ENCODE measurements around the gene NMRAL1.

NMRAL1 gene

DNA sequence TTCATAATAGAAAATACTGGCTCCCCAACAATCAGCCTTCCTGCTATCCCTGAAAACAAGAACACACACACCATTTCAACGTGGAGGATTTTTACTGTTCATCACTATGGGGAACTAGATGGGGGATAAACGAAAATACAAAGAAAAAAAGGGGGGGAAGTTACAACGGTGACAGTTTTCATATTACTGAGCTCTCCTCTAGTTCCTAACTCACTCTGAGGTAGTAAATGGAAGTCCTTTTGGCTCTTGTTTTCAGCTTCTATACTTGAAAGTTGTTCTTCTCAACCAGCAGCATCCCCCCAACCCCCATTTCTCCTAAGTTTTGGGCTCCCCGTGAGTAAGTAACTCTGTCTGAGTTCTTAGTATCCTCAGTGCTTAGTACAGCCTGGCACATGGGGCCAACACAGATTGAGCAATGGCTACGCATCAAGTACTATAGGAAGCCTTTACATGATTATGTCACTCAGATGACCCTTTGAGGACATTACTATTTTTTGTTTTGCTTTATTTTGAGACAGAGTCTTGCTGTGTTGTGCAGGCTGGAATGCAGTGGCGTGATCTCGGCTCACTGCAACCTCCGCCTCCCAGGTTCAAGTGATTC is 53.8 kb downstream of the NMRAL1 start:
- no peak for DNase-seq

DNA sequence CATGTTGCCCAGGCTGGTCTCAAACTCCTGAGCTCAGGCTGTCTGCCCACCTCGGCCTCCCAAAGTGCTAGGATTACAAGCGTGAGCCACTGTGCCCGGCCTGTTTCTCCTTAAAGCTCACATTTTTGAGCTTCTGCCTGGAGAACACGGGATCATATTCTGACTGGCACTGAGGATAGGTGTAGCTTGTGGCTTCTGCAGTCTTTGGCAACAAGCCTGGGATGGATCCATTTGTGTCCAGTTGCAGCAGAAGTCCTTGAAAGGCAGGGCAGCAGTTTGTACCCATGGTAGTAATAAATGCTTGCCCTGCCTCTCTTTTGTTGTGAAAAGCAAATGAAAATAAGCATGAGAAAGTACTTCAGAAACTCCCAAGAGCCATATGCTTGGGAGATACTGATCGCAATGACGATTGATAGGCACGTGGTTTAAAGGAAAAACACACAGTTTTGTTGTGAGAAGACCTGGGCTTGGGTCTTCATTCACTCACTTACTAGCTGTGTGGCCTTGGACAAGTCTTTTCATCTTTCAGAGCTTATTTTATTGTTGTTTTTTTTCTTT is 54.9 kb downstream of the NMRAL1 start:
- no peak for DNase-seq

DNA sequence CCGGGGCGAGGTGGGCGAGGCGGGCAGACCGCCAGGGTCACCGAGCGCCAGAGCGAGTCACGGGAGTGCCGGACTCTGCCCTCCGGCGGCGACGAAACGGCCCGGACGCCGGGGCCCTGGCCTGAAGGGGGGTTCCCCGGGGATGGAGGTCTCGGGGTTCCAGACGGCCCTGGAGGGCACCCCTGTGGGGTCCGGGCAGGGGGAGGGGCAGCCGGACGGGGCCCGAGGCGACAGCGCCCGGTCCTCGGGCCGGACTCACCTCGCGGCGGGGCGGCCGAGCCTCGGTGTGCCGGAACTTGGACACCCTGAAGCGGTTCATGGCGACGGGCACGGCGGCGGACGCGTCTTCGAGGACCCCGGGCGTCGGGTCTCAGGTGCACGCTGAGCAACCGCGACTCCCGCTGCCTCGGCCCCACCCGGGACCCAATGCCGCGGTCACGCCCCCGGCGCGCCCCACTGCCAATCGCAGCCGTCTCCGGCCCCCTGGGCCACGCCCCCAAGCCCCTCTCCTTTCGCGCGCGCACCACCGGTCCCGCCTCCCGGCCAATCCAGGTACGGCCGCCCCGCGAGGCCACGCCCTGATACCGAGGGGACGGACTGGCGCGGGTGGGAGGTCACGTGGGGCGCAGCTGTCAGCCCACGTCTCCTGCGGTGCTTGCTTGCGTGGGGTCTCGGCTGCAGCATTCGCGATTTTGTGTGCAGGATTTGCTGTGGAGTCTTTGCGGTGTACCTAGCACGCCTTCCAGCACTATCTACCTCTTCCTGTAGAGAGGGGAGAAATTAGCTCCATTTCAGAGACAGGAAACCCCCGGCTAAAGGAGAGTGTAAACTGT is 58.0 kb downstream of the NMRAL1 start, which contains the start of gene CORO7:
Gene CORO7, minus strand, starts transcription at position 397 of the 833 bp plus-strand sequence. Its CDS starts 78 bp downstream, at position 319.
- peak; percentile 98 for DNase-seq

DNA sequence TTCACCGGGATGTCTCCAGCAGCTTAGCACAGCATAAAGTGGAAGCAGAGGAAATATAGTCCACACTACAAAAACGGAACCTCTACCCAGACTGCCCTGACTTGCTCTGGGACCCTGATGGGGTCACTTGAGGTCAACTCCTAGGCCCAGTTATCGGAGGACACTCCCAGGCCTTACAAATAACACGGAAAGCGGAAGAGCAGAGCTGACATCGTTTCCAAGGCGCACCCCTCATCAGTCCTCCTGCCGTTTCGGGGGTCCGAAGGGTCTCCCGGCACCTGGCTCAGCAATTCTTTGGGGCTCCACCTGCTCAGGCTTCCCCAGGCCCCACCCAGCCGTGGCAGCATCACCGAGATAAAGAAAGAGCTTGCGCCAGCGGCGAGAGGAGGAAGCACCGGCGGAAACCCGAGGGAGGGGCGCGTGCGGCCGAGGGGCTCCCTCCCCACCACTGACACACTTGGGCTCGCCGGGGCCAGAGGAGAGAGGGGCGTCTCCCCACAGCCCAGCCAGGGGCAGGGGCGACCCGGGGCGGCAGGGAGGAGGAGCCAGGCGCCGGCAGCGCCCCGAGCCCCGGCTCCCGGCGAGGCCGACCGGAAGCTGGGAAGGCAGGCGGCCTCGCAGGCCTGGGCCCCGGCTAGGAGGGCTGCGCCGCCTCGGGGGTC is 58.8 kb downstream of the NMRAL1 start:
- DNase-seq, result peak; percentile 34

DNA sequence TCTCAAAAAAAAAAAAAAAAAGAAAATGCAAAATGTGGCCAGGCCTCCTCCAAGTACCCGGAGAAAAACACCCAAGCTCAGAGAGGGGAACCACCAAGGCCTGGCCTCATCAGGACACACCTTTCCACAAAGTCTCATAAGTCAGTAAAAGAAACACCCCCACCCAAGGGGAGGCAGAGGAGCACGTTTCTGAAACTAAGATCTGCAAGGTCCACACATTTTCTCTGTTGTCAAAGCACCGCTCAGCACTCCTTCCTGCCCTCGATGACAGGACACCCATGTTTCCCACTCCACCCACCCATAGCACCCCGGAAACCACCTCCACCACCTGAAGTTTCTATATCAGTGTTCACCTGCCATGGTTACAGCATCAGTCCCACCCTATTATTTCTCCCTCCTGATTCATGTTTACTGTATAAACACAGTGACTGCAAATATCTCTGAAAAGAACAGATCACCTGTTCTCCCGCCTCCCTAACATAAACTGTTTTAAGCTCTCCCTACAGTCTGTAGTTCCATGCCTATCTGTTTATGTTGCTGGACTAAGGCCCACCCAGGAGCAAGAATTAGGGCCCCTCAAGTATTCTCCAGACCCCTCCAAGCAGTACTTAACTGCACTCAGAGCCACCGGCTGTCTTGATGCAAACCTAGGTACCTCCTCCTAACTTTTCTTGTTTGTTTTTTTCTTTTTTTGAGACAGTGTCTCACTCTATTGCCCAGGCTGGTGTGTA is 60.1 kb downstream of the NMRAL1 start:
- DNase-seq, result peak; percentile 59

DNA sequence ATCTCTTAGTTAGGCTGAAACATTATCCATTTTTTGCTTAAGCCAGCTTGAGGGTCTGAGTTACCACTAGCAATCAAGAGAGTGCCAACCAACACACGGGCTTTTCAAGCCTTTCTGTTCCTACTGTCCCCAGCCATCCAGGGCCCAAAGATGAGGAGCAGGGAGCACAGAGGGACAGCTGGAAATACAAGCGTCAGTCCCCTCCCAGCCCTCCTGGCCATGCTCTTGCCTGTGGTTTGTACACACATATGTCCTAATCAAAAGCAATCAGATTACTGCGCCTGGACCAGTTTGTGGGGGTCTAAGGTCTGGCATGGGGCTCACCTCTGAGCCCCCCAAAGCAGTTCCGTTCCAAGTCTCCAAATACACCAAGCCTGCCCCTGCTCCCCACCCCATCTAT is 61.6 kb downstream of the NMRAL1 start:
- DNase-seq, result no peak

DNA sequence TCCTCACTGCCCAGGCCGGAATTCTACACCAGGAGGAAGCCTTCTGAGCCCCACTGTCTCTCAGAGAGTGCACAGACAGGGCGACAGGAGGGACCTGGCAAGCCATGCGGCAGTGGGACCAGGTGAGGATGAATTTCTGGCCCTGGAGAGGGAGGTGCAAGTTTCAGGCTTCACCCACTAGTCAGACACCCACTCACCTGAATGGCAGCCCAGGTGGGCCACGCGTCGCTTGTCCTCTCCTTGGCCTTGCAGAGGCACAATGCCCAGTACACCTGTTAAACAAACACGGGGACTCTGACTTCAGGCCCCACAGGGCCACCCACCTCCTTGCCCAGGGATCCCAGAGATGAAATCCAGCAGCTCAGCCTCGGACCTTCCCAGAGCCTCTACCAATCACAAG is 62.3 kb downstream of the NMRAL1 start:
- no peak for DNase-seq
